NCI-H1105 treated with DMSO at 0.1 percent for 48 hours (cell line): ENCODE data around the gene HUNK.

Experiments
- DNase-seq: peaks from one replicate; lab custom pipeline; 2025; lab: John Stamatoyannopoulos, UW

Gene HUNK

GRCh38 chr21:31959881-31960280, 87.1 kb downstream of the HUNK start:
- no peak for DNase-seq

- no peak for DNase-seq
Measured at GRCh38 chr21:31961027-31961426, 88.2 kb downstream of the HUNK start.

GRCh38 chr21:31961704-31962103, 88.9 kb downstream of the HUNK start:
- DNase-seq, result no peak

- no peak for DNase-seq
Measured at GRCh38 chr21:31964692-31965091, 91.9 kb downstream of the HUNK start.

GRCh38 chr21:31967334-31967733, 94.5 kb downstream of the HUNK start:
- DNase-seq, result no peak

GRCh38 chr21:31972622-31973021, 99.8 kb downstream of the HUNK start:
- no peak for DNase-seq

- no peak for DNase-seq
Measured at GRCh38 chr21:31973402-31973944, 100.7 kb downstream of the HUNK start.

GRCh38 chr21:31974454-31974985, 101.7 kb downstream of the HUNK start:
- DNase-seq, result no peak

GRCh38 chr21:31975491-31975890, 102.7 kb downstream of the HUNK start:
- no peak for DNase-seq

GRCh38 chr21:31977816-31978215, 105.0 kb downstream of the HUNK start:
- no peak for DNase-seq

GRCh38 chr21:31983120-31983519, 110.3 kb downstream of the HUNK start:
- no peak for DNase-seq

GRCh38 chr21:31983554-31983953, 110.7 kb downstream of the HUNK start:
- DNase-seq, result no peak

- DNase-seq, result no peak
Measured at GRCh38 chr21:31985398-31985797, 112.6 kb downstream of the HUNK start.

- no peak for DNase-seq
Measured at GRCh38 chr21:31986035-31986856, 113.4 kb downstream of the HUNK start.

- no peak for DNase-seq
Measured at GRCh38 chr21:31987696-31988095, 114.9 kb downstream of the HUNK start.

GRCh38 chr21:31988492-31989290, 115.9 kb downstream of the HUNK start:
- no peak for DNase-seq

GRCh38 chr21:31991356-31992331, 118.8 kb downstream of the HUNK start:
- DNase-seq, result no peak

- DNase-seq, result no peak
Measured at GRCh38 chr21:31992391-31992790, 119.6 kb downstream of the HUNK start.

- DNase-seq, result no peak
Measured at GRCh38 chr21:31993826-31994825, 121.3 kb downstream of the HUNK start.

GRCh38 chr21:31997191-31997590, 124.4 kb downstream of the HUNK start:
- no peak for DNase-seq
